OCI-LY1 (cell line): Measurements from ENCODE around the gene HIVEP2.

ENCODE experiments used
- CTCF ChIP-seq: fragments of 200-600 bp; sonication (generic), shearing (Covaris generic); IDR thresholded peaks from 2 replicates; pipeline ENCODE4 v1.5.1; 2017; ENCODE audit warnings: mild to moderate bottlenecking, antibody characterized with exemption, low read length, moderate library complexity, mixed read lengths
- EZH2 ChIP-seq: fragments of 200-600 bp; sonication (generic), shearing (Covaris generic); IDR thresholded peaks from 2 replicates; pipeline ENCODE4 v1.8.0; 2017; ENCODE audit warnings: borderline replicate concordance, mixed run types, mild to moderate bottlenecking, antibody characterized with exemption, low read length, moderate library complexity, mixed read lengths

- TF ChIP-seq CTCF (no peak), EZH2 (no peak)
Measured at GRCh38 chr6:142900227-142900971, 44.6 kb downstream of the HIVEP2 start.
